Adrenal gland (tissue), 12 donors: ENCODE measurements around the gene FLT1. TPM values are rescaled to one million over a fixed set of nuclear protein-coding genes. Genes with fewer than 3 reads are reported as not detected.

Source experiments
- DNase-seq, 7 donors: peaks; one replicate each; pipeline ENCODE4 v3.0.0-alpha.2; 2019 to 2020
- H3K27ac ChIP-seq, 5 donors: fragments of 200-600 bp; sonication (generic) in 4 of 5; 1 replicate in 3 of 5; 2 replicates in 2 of 5; pipeline versions ENCODE4 v1.5.1 to v1.8.0; 2016 to 2020; ENCODE audit warnings: mild to moderate bottlenecking in 1 of 5
- H3K27me3 ChIP-seq: fragments of 200-600 bp; 2 replicates; pipeline ENCODE4 v1.8.0; 2021
- H3K36me3 ChIP-seq, 2 donors: fragments of 200-600 bp; replicated peaks in 1 of 2; 1 replicate in 1 of 2; 2 replicates in 1 of 2; pipeline versions ENCODE4 v1.5.1 to v1.8.0; 2018 to 2022
- H3K4me1 ChIP-seq, 2 donors: fragments of 200-600 bp; replicated peaks in 1 of 2; 1 replicate in 1 of 2; 2 replicates in 1 of 2; pipeline versions ENCODE4 v1.5.1 to v1.8.0; 2018 to 2021
- H3K4me3 ChIP-seq, 4 donors: fragments of 200-600 bp; sonication (generic) in 3 of 4; one replicate each; pipeline ENCODE4 v1.5.1; 2016 to 2018
- H3K9me3 ChIP-seq, 3 donors: fragments of 200-600 bp; sonication (generic) in 1 of 3; replicated peaks in 1 of 3; 1 replicate in 2 of 3; 2 replicates in 1 of 3; pipeline versions ENCODE4 v1.5.1 to v1.8.0; 2016 to 2021
- POLR2A ChIP-seq, 2 donors: fragments of 450-650 bp; IDR thresholded peaks; one replicate each; pipeline ENCODE4 v1.6.1; 2017; ENCODE audit warnings: antibody characterized with exemption in 2 of 2, mild to moderate bottlenecking in 2 of 2, moderate library complexity in 1 of 2
- WGBS, 4 donors: extraction: QIAGEN DNeasy Blood & Tissue Kit in 2 of 4; methylation state at CpG; one replicate each; pipeline versions ENCODE4 v1.1.5 to v1.1.7; 2013 to 2017; 5-methylcytosine and 5-hydroxymethylcytosine counted together
- intact Hi-C, 2 donors: fragments of 100-400 bp; cut with DNase I; formaldehyde crosslinking; loops; one replicate each; pipeline versions ENCODE4 v1.14.1 to v1.15.0; 2022 to 2023
- polyA plus RNA-seq, 3 donors: library from polyadenylated mRNA; stranded (reverse); fragments of 200-250 nt in 2 of 3; fragments of 350-450 nt in 1 of 3; fragmentation: Illumina TruSeq in 1 of 3; extraction: RNeasy Lipid Tissue Mini Kit (QIAGEN cat#74804) in 1 of 3; gene quantifications; one replicate each; pipeline ENCODE4 v1.2.3, GENCODE V29; 2013 to 2014
- total RNA-seq, 9 donors: library from RNA; depleted of rRNA in 4 of 9; stranded (reverse); fragments of >200 nt in 4 of 9; fragments of 120-200 nt in 1 of 9; fragmentation: NEBNext Ultra II Directional in 1 of 9; extraction: Animal tissue kit (Norgen Biotek cat#: 25700) in 1 of 9; gene quantifications; one replicate each; pipeline versions ENCODE4 v1.1.0 to v1.2.4, GENCODE V29; 2013 to 2023
- TF ChIP-seq, protein P1 (sequence below), 6 experiments: fragments of 450-650 bp in 4 of 6; fragments of 200-600 bp in 2 of 6; sonication (generic) in 1 of 6; IDR thresholded peaks; 1 replicate in 5 of 6; 2 replicates in 1 of 6; pipeline versions ENCODE4 v1.5.1 to v1.8.0; 2016 to 2021; ENCODE audit warnings: antibody characterized with exemption in 6 of 6, mild to moderate bottlenecking in 2 of 6, moderate library complexity in 1 of 6
- donor health status: healthy with polysubstance abuse.
- donor health status: Bipolar disorder and iron deficiency.
- donor health status: DM: yes; HTN: yes; CAD: no.
- donor health status: DM: no; HTN: no; CAD: no.
- donor health status: DM: no; HTN: no; CAD: no.
- donor health status: DM: yes; HTN: yes; CAD: no.

Gene FLT1
- total and polyA plus RNA-seq, 12 donors = 2.7 to 55.9 (median 24.2) TPM

DNA sequence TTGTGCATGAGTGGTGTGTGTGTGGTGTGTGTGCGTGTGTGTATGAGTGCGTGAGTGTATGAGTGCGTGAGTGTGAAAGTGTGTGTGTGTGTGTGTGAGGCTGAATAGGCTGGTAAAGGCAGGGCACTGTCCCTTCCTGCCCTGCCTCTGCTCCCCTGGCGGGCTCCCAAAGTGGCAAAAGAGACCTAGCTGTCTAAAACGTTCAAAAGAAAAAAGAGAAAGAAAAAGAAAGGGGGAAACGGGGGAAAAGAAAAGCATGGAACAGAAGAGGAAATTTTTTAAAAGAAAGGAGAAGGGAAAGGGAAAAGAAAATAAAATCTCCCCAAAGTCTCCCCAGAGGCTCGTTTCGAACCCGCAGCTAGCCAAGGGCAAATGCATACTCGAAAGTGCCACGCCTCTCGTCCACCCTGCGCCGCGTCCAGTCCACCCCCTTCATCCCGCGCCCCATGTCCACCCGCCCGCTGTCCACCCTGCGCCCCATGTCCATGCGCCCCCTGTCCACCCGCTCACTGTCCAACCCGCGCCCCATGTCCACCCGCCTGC is 37.0 kb upstream of the FLT1 start:
- Histone ChIP-seq H3K27ac (peak overlapping the region in 1 of 5 donors; percentile 81), H3K9me3 (no peaks in the 10 kb centered on the region), H3K36me3 (no peaks in the 10 kb centered on the region), H3K27me3 (peaks cover 24% of the 10 kb centered on the region), H3K4me1 (peaks cover 0 to 7% of the 10 kb centered on the region in 2 donors), H3K4me3 (peak overlapping the region in 1 of 4 donors; percentile 52)
- TF ChIP-seq POLR2A (IDR thresholded peaks at IDR 0.05) = no peak
- TF ChIP-seq, protein P1, sequence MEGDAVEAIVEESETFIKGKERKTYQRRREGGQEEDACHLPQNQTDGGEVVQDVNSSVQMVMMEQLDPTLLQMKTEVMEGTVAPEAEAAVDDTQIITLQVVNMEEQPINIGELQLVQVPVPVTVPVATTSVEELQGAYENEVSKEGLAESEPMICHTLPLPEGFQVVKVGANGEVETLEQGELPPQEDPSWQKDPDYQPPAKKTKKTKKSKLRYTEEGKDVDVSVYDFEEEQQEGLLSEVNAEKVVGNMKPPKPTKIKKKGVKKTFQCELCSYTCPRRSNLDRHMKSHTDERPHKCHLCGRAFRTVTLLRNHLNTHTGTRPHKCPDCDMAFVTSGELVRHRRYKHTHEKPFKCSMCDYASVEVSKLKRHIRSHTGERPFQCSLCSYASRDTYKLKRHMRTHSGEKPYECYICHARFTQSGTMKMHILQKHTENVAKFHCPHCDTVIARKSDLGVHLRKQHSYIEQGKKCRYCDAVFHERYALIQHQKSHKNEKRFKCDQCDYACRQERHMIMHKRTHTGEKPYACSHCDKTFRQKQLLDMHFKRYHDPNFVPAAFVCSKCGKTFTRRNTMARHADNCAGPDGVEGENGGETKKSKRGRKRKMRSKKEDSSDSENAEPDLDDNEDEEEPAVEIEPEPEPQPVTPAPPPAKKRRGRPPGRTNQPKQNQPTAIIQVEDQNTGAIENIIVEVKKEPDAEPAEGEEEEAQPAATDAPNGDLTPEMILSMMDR (IDR thresholded peaks at IDR 0.05) = no peak
- 5 to 11% (median 8%) methylated on average over 16 to 25 of the region's 25 CpGs for WGBS, 4 donors
- intact Hi-C loops = no loop called here
- no peak for DNase-seq

DNA sequence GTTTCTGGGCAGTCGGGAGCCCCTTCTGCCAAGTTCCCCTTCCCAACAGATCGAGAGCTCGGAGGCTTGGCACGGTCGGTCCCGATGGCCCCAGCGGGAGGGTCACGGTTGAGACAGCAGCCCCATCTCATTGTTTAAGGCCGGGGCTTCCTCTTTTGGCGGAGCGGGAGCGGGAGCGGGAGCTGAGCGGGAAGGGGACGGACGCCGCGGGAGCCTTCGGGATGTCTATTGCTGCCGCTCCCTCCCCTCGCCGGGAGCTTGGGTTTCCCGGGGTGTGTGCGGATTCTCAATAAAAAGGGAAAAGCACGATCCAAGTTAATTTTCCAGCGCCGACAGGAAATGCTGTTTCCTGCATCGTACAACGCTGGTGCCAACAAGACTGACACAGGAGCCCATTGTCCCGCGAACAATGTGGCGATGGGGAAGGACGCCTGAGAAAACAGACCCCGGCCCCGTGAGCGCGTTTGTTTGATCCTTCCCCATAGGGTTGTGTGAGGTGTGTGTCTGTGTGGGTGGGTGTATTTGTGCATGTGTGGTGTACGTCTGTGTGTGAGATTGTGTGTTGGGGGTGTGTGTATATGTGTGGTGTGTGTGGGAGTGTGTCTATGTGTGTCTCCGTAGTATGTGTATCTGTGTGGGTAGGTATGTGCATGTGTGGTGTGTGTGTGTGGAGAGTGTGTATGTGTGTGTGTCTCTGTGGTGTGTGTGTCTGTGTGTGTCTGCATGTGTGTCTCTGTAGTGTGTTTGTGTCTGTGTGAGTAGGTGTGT is 36.3 kb upstream of the FLT1 start:
- H3K36me3 ChIP-seq = no peaks in the 10 kb centered on the region
- H3K4me3 ChIP-seq = peak overlapping the region in 1 of 4 donors; percentile 52
- H3K9me3 ChIP-seq = no peaks in the 10 kb centered on the region
- TF ChIP-seq, protein P1 (IDR thresholded peaks at IDR 0.05) = no peak
- TF ChIP-seq POLR2A (IDR thresholded peaks at IDR 0.05) = peak in 1 of 2 donors; percentile 9
- intact Hi-C loops = no loop called here
- peaks cover 0 to 7% of the 10 kb centered on the region in 2 donors for H3K4me1 ChIP-seq
- DNase-seq = peak; percentile 22 to 70 (median 35)
- peaks cover 24% of the 10 kb centered on the region for H3K27me3 ChIP-seq
- 4 to 8% (median 6%) methylated on average over 23 to 39 of the region's 39 CpGs for WGBS, 4 donors
- peak overlapping the region in 1 of 5 donors; percentile 81 for H3K27ac ChIP-seq

DNA sequence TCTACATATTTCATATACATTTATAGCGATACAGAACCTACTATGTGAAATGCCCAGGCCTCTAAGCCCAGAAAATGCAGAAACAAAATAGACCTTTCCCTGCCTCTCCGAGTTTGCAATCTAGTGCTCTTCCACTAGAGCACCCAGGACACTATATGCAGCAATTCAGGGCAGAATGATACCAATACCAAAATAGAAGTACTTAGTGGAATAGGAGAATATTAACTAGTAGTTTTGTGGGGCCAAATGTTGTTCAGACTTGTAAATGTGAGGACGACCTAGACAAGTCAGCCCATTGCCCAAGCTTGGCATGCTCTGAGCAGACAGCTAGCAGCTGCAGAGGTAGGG is 35.8 kb upstream of the FLT1 start:
- TF ChIP-seq POLR2A (IDR thresholded peaks at IDR 0.05) = no peak
- TF ChIP-seq, protein P1 (IDR thresholded peaks at IDR 0.05) = no peak
- WGBS, 4 donors = 52 to 64% (median 59%) methylated on average over 3 of the region's 3 CpGs
- Histone ChIP-seq H3K36me3 (no peaks in the 10 kb centered on the region), H3K4me1 (peaks cover 0 to 7% of the 10 kb centered on the region in 2 donors), H3K9me3 (no peaks in the 10 kb centered on the region), H3K27me3 (peaks cover 24% of the 10 kb centered on the region), H3K4me3 (peak overlapping the region in 1 of 4 donors; percentile 52), H3K27ac (peak overlapping the region in 1 of 5 donors; percentile 62)
- intact Hi-C loops = no loop called here
- no peak for DNase-seq

DNA sequence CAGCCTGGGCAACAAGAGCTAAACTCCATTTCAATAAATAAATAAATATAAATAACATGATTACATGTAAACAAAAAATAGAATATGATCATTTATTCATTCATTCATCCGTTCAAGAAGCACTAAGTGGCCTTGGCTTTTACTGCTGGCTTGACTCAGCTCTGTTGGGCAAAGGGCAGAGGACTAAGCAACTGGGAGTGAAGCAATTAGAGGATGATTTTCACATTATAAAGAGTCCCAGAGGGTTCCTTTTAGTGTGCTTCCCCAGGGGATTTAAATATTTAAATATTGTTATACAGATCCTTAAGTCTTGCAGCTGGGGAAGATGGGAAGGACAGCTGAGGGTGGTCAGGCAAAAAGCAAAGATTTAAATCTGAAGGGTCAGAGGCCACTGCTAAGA is 34.9 kb upstream of the FLT1 start:
- Histone ChIP-seq H3K36me3 (no peaks in the 10 kb centered on the region), H3K27me3 (peaks cover 24% of the 10 kb centered on the region), H3K9me3 (no peaks in the 10 kb centered on the region), H3K4me3 (no peak overlapping the region), H3K4me1 (peaks cover 0 to 7% of the 10 kb centered on the region in 2 donors), H3K27ac (no peak overlapping the region)
- TF ChIP-seq POLR2A (IDR thresholded peaks at IDR 0.05) = no peak
- TF ChIP-seq, protein P1 (IDR thresholded peaks at IDR 0.05) = no peak
- DNase-seq = no peak
- intact Hi-C loops = no loop called here
- 33 to 47% (median 38%) methylated on average over 1 of the region's 1 CpG for WGBS, 4 donors
